ENCODE data around the gene UBE2D2. TPM values are rescaled to one million over a fixed set of nuclear protein-coding genes. Genes with fewer than 3 reads are reported as not detected.
A peak's percentile ranks its signal among the peaks of the same experiment; 100 is the strongest.

UBE2D2 gene
- total RNA-seq, 1 donor from 2014 or later = 155 TPM

DNA sequence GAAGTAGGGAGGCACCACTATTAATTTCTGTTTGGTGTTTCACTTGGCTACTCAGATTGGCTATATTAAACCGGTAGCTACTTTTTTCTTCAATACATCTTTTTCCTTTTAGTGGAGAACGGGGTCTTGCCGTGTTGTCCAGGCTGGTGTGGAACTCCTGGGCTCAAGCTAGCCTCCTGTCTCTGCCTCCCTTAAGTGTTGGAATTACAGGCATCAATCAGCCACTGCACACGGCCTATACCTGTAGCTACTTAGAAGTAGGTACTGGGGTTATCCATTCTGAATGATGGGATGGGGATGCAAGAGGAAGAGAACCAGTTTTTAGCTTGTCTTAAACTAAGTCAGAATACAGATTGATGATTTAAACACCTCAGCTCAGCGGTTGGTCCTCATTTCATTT is 1.7 kb downstream of the UBE2D2 start:
- peak overlapping the region; percentile 43 for H3K27ac Mint-ChIP-seq
- no peaks in the 10 kb centered on the region for H3K27me3 Mint-ChIP-seq
- no peaks in the 10 kb centered on the region for H3K9me3 Mint-ChIP-seq (ENCODE audit: low read depth)
- TF ChIP-seq, protein P1, sequence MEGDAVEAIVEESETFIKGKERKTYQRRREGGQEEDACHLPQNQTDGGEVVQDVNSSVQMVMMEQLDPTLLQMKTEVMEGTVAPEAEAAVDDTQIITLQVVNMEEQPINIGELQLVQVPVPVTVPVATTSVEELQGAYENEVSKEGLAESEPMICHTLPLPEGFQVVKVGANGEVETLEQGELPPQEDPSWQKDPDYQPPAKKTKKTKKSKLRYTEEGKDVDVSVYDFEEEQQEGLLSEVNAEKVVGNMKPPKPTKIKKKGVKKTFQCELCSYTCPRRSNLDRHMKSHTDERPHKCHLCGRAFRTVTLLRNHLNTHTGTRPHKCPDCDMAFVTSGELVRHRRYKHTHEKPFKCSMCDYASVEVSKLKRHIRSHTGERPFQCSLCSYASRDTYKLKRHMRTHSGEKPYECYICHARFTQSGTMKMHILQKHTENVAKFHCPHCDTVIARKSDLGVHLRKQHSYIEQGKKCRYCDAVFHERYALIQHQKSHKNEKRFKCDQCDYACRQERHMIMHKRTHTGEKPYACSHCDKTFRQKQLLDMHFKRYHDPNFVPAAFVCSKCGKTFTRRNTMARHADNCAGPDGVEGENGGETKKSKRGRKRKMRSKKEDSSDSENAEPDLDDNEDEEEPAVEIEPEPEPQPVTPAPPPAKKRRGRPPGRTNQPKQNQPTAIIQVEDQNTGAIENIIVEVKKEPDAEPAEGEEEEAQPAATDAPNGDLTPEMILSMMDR (IDR thresholded peaks at IDR 0.05; ENCODE audit: unreplicated experiment) = no peak
- peaks cover 18% of the 10 kb centered on the region for H3K4me1 Mint-ChIP-seq (ENCODE audit: low read depth)
- no peak for DNase-seq (ENCODE audit: low spot score, unreplicated experiment)
- peak overlapping the region; percentile 92 for H3K4me3 Mint-ChIP-seq (ENCODE audit: low read depth)
- H3K36me3 Mint-ChIP-seq (ENCODE audit: insufficient read depth) = peaks cover 12% of the 10 kb centered on the region

DNA sequence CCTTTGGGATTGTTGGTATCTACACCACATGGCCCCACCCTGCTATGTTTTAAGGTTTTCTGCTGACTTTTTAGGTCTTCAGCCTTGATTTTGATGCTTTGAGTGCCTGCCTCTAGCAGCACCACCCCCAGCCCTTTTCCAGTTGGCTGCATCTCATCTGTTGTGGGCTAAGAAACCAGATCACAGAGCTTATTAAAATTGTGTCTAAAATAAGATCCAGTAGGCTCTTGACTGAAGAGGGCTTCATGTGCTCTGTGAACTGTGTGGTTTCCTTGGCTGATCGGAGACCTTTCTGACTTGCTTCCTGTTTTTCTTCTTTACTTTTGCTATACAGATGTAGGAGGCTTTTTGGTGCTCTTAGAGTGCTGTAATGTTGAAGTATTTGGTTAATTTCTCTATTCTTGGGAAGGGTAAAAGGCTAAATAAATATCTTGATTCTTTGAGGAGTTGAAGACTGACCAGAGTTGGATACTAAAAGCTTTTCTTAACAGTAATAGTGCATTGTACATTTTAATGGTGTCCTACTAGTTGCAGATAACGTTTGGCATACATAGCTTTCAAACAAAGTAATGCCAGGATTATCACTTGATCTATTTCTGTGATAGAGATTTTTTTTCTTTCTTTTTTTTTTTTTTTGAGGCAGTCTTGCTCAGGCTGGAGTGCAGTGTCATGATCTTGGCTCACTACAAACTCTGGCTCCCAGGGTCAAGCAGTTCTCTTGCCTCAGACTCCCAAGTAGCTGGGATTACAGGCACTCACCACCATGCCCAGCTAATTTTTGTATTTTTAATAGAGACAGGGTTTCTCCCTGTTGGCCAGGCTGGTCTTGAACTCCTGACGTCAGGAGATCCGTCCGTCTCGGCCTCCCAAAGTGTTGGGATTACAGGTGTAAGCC is 4.5 kb downstream of the UBE2D2 start:
- TF ChIP-seq, protein P1 (IDR thresholded peaks at IDR 0.05; ENCODE audit: unreplicated experiment) = no peak
- Mint-ChIP-seq H3K27ac (peak overlapping the region; percentile 92), H3K4me1 (ENCODE audit: low read depth) (peaks cover 18% of the 10 kb centered on the region), H3K36me3 (ENCODE audit: insufficient read depth) (peaks cover 12% of the 10 kb centered on the region), H3K27me3 (no peaks in the 10 kb centered on the region), H3K9me3 (ENCODE audit: low read depth) (no peaks in the 10 kb centered on the region), H3K4me3 (ENCODE audit: low read depth) (peak overlapping the region; percentile 37)
- no peak for DNase-seq (ENCODE audit: low spot score, unreplicated experiment)

DNA sequence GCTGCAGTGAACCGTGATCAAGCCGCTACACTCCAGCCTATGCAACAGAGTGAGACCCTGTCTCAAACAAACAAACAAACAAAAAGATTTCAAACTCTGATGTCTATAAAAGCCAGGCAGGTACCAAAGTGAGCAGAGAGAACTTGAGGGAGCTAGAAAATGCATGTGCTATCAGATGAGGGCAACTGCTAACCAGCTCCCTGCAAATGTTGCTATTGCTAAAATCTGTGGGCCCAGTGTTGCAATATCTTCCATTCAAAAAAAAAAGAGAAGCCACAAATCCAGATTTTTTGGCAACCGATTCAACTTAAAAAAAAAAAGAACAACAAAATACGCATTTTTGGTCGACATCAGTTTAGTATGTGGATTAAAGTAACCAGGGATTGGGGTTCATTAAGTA is 5.5 kb downstream of the UBE2D2 start:
- Mint-ChIP-seq H3K27ac (peak overlapping the region; percentile 45), H3K4me1 (ENCODE audit: low read depth) (peaks cover 18% of the 10 kb centered on the region), H3K36me3 (ENCODE audit: insufficient read depth) (peaks cover 12% of the 10 kb centered on the region), H3K4me3 (ENCODE audit: low read depth) (no peak overlapping the region), H3K27me3 (no peaks in the 10 kb centered on the region), H3K9me3 (ENCODE audit: low read depth) (no peaks in the 10 kb centered on the region)
- TF ChIP-seq, protein P1 (IDR thresholded peaks at IDR 0.05; ENCODE audit: unreplicated experiment) = no peak
- DNase-seq (ENCODE audit: low spot score, unreplicated experiment) = no peak

DNA sequence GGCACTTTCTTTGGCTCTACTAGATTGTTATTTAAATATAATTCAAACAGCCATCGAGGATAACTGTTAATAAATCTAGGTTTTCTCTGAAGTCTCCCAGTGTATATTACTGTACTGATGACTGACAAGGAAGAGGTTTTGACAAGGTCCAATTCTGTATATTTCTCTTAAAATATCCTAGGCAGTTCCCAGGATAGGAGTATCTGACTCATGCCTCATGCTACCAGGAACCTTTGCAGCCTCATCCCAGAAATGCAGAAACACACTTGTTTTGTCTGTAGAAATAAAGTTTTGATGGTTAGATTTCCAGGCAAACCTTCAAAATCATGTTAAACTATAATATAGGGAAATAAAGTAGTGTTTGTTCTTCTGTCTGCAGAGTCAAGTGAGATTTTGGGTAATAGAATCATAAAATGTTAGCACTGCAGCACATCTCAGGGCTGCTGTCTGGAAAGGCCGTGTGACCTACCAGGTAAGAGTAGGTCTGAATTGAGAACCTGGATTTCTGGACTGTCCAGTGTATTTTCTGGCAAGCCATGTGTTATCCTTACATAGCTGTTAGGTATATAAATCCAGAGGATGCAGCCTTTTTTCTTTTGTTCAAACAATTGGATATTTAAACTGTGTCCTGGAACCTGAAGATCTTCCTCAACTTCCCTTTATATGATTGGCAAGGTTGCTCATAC is 8.3 kb downstream of the UBE2D2 start:
- H3K36me3 Mint-ChIP-seq (ENCODE audit: insufficient read depth) = peaks cover 12% of the 10 kb centered on the region
- TF ChIP-seq, protein P1 (IDR thresholded peaks at IDR 0.05; ENCODE audit: unreplicated experiment) = no peak
- DNase-seq (ENCODE audit: low spot score, unreplicated experiment) = no peak
- no peaks in the 10 kb centered on the region for H3K27me3 Mint-ChIP-seq
- peak overlapping the region; percentile 74 for H3K27ac Mint-ChIP-seq
- H3K4me1 Mint-ChIP-seq (ENCODE audit: low read depth) = peaks cover 15% of the 10 kb centered on the region
- H3K4me3 Mint-ChIP-seq (ENCODE audit: low read depth) = no peak overlapping the region
- H3K9me3 Mint-ChIP-seq (ENCODE audit: low read depth) = no peaks in the 10 kb centered on the region

DNA sequence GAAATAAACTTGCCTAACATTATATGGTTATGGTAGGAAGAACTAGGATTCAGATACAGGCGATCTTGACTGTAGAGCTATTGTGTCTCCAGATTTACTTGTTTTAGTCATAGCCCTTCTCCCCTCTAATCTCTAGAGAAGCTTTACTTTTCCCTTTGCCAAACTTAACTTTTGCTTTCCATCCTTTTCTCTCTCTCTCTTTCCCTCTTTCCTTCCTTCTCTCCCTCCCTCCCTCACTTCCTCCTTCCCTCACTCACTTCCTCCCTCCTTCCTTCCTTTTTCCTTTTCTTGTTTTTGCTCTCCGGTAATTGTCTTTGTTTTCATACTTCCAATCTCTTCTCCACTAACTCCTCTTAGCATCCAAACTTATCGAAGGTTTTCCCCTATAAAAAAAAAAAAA is 10.4 kb downstream of the UBE2D2 start:
- TF ChIP-seq, protein P1 (IDR thresholded peaks at IDR 0.05; ENCODE audit: unreplicated experiment) = no peak
- H3K27me3 Mint-ChIP-seq = no peaks in the 10 kb centered on the region
- no peak overlapping the region for H3K27ac Mint-ChIP-seq
- H3K4me3 Mint-ChIP-seq (ENCODE audit: low read depth) = no peak overlapping the region
- DNase-seq (ENCODE audit: low spot score, unreplicated experiment) = no peak
- H3K9me3 Mint-ChIP-seq (ENCODE audit: low read depth) = no peaks in the 10 kb centered on the region
- H3K36me3 Mint-ChIP-seq (ENCODE audit: insufficient read depth) = peaks cover 6% of the 10 kb centered on the region
- H3K4me1 Mint-ChIP-seq (ENCODE audit: low read depth) = peaks cover 8% of the 10 kb centered on the region
